CD4-positive, alpha-beta memory T cell (primary cell): ENCODE measurements around the gene ARHGAP24. TPM values are rescaled to one million over a fixed set of nuclear protein-coding genes. Genes with fewer than 3 reads are reported as not detected.
"Not testable (repeated sequence)": the region's sequence is repeated elsewhere in the genome, so short reads cannot be mapped to it uniquely, and the experiment has no call there.

Experiments
- CTCF ChIA-PET: fragments of 350-600 bp; sonication (Branson Sonifier 250); formaldehyde crosslinking; loops from one replicate; lab custom pipeline; 2021; ENCODE audit warnings: inconsistent platforms; ENCODE audit not compliant: partially characterized antibody; lab: Charles Lee
- POLR2A ChIA-PET: fragments of 350-600 bp; sonication (Branson Sonifier 250); formaldehyde crosslinking; loops from one replicate; lab custom pipeline; 2021; ENCODE audit not compliant: partially characterized antibody; lab: Charles Lee
- DNase-seq, 5 donors: peaks; one replicate each; pipeline versions ENCODE4 v3.0.0 to v3.0.0-alpha.2; 2020 to 2022; ENCODE audit warnings: mixed read lengths in 1 of 5
- H3K27ac ChIP-seq: one replicate; pipeline ENCODE4 v1.7.0; 2013; ENCODE audit warnings: low read depth, low read length
- H3K27me3 ChIP-seq: 2 replicates; pipeline ENCODE4 v1.7.0; 2013; ENCODE audit warnings: mild to moderate bottlenecking, low read length, moderate library complexity; ENCODE audit not compliant: insufficient read depth
- H3K36me3 ChIP-seq: 2 replicates; pipeline ENCODE4 v1.7.0; 2013; ENCODE audit warnings: mild to moderate bottlenecking, low read length, moderate library complexity; ENCODE audit not compliant: insufficient read depth
- H3K4me1 ChIP-seq: 2 replicates; pipeline ENCODE4 v1.7.0; 2013; ENCODE audit warnings: mild to moderate bottlenecking, low read length, moderate library complexity; ENCODE audit not compliant: insufficient read depth
- H3K4me3 ChIP-seq, 2 donors: one replicate each; pipeline ENCODE4 v1.7.0; 2013; ENCODE audit warnings: low read length in 2 of 2, mild to moderate bottlenecking in 1 of 2
- H3K9me3 ChIP-seq, 2 donors: one replicate each; pipeline ENCODE4 v1.7.0; 2013; ENCODE audit warnings: low read length in 2 of 2, control low read depth in 1 of 2; ENCODE audit not compliant: control insufficient read depth in 1 of 2
- H3K27ac Mint-ChIP-seq, 7 donors: one replicate each; pipeline ENCODE4 v1.8.0; 2020 to 2021; ENCODE audit warnings: mixed read lengths in 7 of 7, mild to moderate bottlenecking in 6 of 7, inconsistent platforms in 3 of 7, moderate library complexity in 3 of 7
- H3K27me3 Mint-ChIP-seq, 2 donors: one replicate each; pipeline ENCODE4 v1.8.0; 2020 to 2021; ENCODE audit warnings: mixed read lengths in 2 of 2
- H3K36me3 Mint-ChIP-seq, 2 donors: one replicate each; pipeline ENCODE4 v1.8.0; 2020 to 2021; ENCODE audit warnings: mixed read lengths in 2 of 2, inconsistent platforms in 1 of 2, mild to moderate bottlenecking in 1 of 2
- H3K4me1 Mint-ChIP-seq, 4 donors: one replicate each; pipeline ENCODE4 v1.8.0; 2020 to 2021; ENCODE audit warnings: mixed read lengths in 4 of 4, mild to moderate bottlenecking in 1 of 4
- H3K4me3 Mint-ChIP-seq, 8 donors: one replicate each; pipeline ENCODE4 v1.8.0; 2020 to 2021; ENCODE audit warnings: mixed read lengths in 8 of 8, mild to moderate bottlenecking in 7 of 8, moderate library complexity in 6 of 8, inconsistent platforms in 3 of 8
- H3K9me3 Mint-ChIP-seq, 8 donors: one replicate each; pipeline ENCODE4 v1.8.0; 2020 to 2021; ENCODE audit warnings: mixed read lengths in 8 of 8, mild to moderate bottlenecking in 5 of 8, inconsistent platforms in 3 of 8, moderate library complexity in 1 of 8
- intact Hi-C: fragments of 100-400 bp; cut with micrococcal nuclease; formaldehyde crosslinking; loops from one replicate; pipeline ENCODE4 v1.15.1; 2023
- polyA plus RNA-seq, 2 donors: library from polyadenylated mRNA; unstranded; fragments of 300-500 nt; fragmentation: Illumina TruSeq; gene quantifications; one replicate each; pipeline ENCODE4 v1.2.3, GENCODE V29; 2021
- total RNA-seq, 2 experiments: library from RNA; stranded (reverse); gene quantifications; one replicate each; pipeline ENCODE4 v1.2.3, GENCODE V29; 2021

ARHGAP24 gene
- total and polyA plus RNA-seq, 4 experiments from 2014 or later, result 0.30 TPM; not detected in 3

DNA sequence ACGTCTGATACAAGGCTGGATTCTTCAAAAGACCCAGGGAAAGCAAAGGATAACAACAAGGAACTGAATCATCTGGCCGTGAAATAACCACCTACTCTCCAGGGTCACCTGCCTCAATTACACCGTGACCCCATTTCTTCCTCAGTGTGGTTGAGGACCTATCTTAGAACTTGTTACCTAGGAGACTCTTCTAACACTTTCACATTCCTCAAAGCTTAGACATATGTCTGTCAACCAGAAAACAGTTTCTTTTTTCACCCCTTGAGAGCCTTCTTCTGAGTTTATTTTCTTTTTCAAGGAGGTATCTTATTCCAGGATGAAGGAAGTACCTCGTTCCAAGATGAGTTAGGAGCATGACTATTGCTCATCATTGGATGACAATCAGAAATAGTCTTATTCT lies 337.8 kb downstream of the ARHGAP24 start:
- Histone ChIP-seq H3K4me3 (no peak overlapping the region), H3K27me3 (no peaks in the 10 kb centered on the region), H3K36me3 (no peaks in the 10 kb centered on the region), H3K27ac (no peak overlapping the region), H3K9me3 (no peaks in the 10 kb centered on the region), H3K4me1 (no peaks in the 10 kb centered on the region)
- POLR2A ChIA-PET, result no interaction called here
- Mint-ChIP-seq H3K36me3 (no peaks in the 10 kb centered on the region), H3K27me3 (no peaks in the 10 kb centered on the region), H3K9me3 (peaks cover 0 to 4% (median 2%) of the 10 kb centered on the region in 8 donors), H3K4me3 (no peak overlapping the region), H3K27ac (no peak overlapping the region), H3K4me1 (no peaks in the 10 kb centered on the region)
- intact Hi-C loops, result no loop called here
- CTCF ChIA-PET, result no interaction called here
- no peak for DNase-seq

DNA sequence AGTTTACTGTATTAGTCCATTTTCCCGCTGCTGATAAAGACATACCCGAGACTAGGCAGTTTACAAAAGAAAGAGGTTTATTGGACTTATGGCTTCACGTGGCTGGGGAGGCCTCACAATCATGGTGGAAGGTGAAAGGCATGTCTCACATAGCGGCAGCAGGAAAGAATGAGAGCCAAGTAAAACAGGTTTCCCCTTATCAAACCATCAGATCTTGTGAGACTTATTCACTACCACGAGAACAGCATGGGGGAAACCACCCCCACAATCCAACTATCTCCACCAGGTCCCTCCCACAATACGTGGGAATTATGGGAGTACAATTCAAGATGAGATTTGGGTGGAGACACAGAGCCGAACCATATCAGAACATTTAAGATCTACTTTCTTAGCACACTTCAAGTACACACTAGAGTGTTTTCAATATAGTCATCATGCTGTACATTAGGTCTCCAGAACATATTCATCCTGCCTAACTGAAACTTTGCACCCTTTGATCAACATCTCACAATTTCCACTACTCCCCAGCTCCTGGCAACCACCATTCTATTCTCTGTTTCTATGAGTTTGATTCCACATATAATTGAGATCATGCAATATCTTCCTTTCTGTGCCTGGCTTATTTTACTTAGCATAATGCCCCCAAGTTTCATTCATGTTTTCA lies 341.0 kb downstream of the ARHGAP24 start:
- Mint-ChIP-seq H3K36me3 (no peaks in the 10 kb centered on the region), H3K9me3 (peaks cover 0 to 5% (median 3%) of the 10 kb centered on the region in 8 donors), H3K27ac (no peak overlapping the region), H3K27me3 (no peaks in the 10 kb centered on the region), H3K4me1 (no peaks in the 10 kb centered on the region), H3K4me3 (no peak overlapping the region)
- Histone ChIP-seq H3K36me3 (no peaks in the 10 kb centered on the region), H3K9me3 (no peaks in the 10 kb centered on the region), H3K27me3 (no peaks in the 10 kb centered on the region), H3K4me1 (no peaks in the 10 kb centered on the region), H3K27ac (no peak overlapping the region), H3K4me3 (no peak overlapping the region)
- no peak for DNase-seq
- POLR2A ChIA-PET, result no interaction called here
- CTCF ChIA-PET, result no interaction called here
- intact Hi-C loops, result no loop called here

GRCh38 chr4:85818700-85819099 lies 343.8 kb downstream of the ARHGAP24 start:
- H3K27me3 ChIP-seq, result no peaks in the 10 kb centered on the region
- no peaks in the 10 kb centered on the region for H3K36me3 ChIP-seq
- intact Hi-C loops, result no loop called here
- H3K27ac Mint-ChIP-seq, result no peak overlapping the region
- no peak overlapping the region for H3K4me3 ChIP-seq
- no peak overlapping the region for H3K4me3 Mint-ChIP-seq
- H3K36me3 Mint-ChIP-seq, result no peaks in the 10 kb centered on the region
- peaks cover 0 to 5% (median 2%) of the 10 kb centered on the region in 8 donors for H3K9me3 Mint-ChIP-seq
- H3K9me3 ChIP-seq, result no peaks in the 10 kb centered on the region
- H3K4me1 Mint-ChIP-seq, result no peaks in the 10 kb centered on the region
- DNase-seq, result no peak
- no peaks in the 10 kb centered on the region for H3K4me1 ChIP-seq
- no peaks in the 10 kb centered on the region for H3K27me3 Mint-ChIP-seq
- H3K27ac ChIP-seq, result no peak overlapping the region
- ChIA-PET CTCF (no interaction called here), POLR2A (no interaction called here)

DNA sequence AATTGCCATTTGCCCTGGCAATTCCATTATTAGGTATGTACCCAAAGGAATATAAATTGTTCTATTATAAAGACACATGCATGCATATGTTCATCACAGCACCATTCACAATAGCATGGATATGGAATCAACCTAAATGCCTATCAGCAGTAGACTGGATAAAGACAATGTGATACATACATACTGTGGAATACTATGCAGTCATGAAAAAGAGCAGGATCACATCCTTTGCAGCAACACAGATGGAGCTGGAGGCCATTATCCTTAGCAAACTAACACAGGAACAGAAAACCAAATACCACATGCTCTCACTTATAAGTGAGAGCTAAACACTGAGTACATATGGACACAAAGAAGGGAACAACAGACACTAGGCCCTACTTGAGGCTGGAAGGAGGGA lies 345.2 kb downstream of the ARHGAP24 start:
- H3K27ac Mint-ChIP-seq, POLR2A ChIA-PET, H3K27ac ChIP-seq, H3K4me1 Mint-ChIP-seq, H3K4me3 Mint-ChIP-seq, H3K9me3 ChIP-seq, H3K36me3 Mint-ChIP-seq, intact Hi-C loops, H3K36me3 ChIP-seq, H3K9me3 Mint-ChIP-seq, H3K27me3 Mint-ChIP-seq, H3K4me1 ChIP-seq, H3K27me3 ChIP-seq, DNase-seq, CTCF ChIA-PET, H3K4me3 ChIP-seq: not testable (repeated sequence)

GRCh38 chr4:85821688-85822455 lies 346.9 kb downstream of the ARHGAP24 start:
- intact Hi-C loops, result no loop called here
- Histone ChIP-seq H3K27ac (no peak overlapping the region), H3K9me3 (no peaks in the 10 kb centered on the region), H3K36me3 (no peaks in the 10 kb centered on the region), H3K4me3 (no peak overlapping the region), H3K4me1 (no peaks in the 10 kb centered on the region), H3K27me3 (no peaks in the 10 kb centered on the region)
- H3K27me3 Mint-ChIP-seq, result no peaks in the 10 kb centered on the region
- H3K4me1 Mint-ChIP-seq, result no peaks in the 10 kb centered on the region
- peaks cover 0 to 5% (median 0%) of the 10 kb centered on the region in 8 donors for H3K9me3 Mint-ChIP-seq
- no peak overlapping the region for H3K4me3 Mint-ChIP-seq
- ChIA-PET CTCF (no interaction called here), POLR2A (no interaction called here)
- no peak overlapping the region for H3K27ac Mint-ChIP-seq
- DNase-seq, result no peak
- H3K36me3 Mint-ChIP-seq, result no peaks in the 10 kb centered on the region

GRCh38 chr4:85823295-85823694 lies 348.3 kb downstream of the ARHGAP24 start:
- Mint-ChIP-seq H3K4me1 (no peaks in the 10 kb centered on the region), H3K27ac (no peak overlapping the region), H3K9me3 (peaks cover 0 to 5% (median 0%) of the 10 kb centered on the region in 8 donors), H3K36me3 (no peaks in the 10 kb centered on the region), H3K27me3 (no peaks in the 10 kb centered on the region), H3K4me3 (no peak overlapping the region)
- no peak for DNase-seq
- intact Hi-C loops, result no loop called here
- no peaks in the 10 kb centered on the region for H3K36me3 ChIP-seq
- POLR2A ChIA-PET, result no interaction called here
- CTCF ChIA-PET, result no interaction called here
- no peak overlapping the region for H3K4me3 ChIP-seq
- H3K4me1 ChIP-seq, result no peaks in the 10 kb centered on the region
- no peaks in the 10 kb centered on the region for H3K27me3 ChIP-seq
- H3K27ac ChIP-seq, result no peak overlapping the region
- H3K9me3 ChIP-seq, result no peaks in the 10 kb centered on the region

DNA sequence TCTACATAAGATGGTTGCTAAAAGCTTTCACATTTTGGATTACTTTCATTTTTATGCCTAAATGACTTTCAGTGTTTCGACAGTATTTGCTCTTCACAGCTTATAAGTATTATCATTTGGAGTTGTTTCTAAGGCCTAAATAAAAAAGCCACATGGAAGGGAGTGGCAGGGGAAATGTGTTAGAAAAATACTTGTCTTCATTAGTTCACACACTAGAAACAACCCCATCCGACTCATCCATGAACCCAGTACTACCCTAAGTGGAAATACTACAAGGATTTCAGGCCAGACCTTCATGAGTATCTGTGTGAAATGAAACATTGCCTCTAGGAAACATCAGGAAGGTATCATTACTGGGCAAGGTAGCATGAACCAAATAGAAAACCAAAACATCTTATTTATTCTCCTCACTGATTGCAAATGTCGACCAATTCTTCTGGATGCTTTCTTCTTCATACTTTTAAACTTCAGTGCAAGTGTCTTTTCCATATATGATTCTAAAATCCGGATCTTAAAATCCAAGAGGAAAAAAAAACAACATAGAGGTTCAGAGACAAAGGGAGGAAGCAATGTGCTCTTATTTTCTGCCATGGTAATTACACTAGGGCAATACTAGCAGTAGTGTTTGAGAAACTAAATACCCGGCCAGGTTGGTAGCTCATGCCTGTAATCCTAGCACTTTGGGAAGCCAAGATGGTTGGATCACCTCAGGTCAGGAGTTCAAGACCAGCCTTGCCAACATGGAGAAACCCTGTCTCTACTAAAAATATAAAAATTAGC lies 349.4 kb downstream of the ARHGAP24 start:
- POLR2A ChIA-PET, result no interaction called here
- no peaks in the 10 kb centered on the region for H3K4me1 Mint-ChIP-seq
- Histone ChIP-seq H3K27me3 (no peaks in the 10 kb centered on the region), H3K4me1 (no peaks in the 10 kb centered on the region), H3K9me3 (no peaks in the 10 kb centered on the region), H3K36me3 (no peaks in the 10 kb centered on the region), H3K4me3 (no peak overlapping the region), H3K27ac (no peak overlapping the region)
- no peak for DNase-seq
- CTCF ChIA-PET, result no interaction called here
- peaks cover 0 to 5% (median 0%) of the 10 kb centered on the region in 8 donors for H3K9me3 Mint-ChIP-seq
- no peaks in the 10 kb centered on the region for H3K36me3 Mint-ChIP-seq
- intact Hi-C loops, result no loop called here
- no peaks in the 10 kb centered on the region for H3K27me3 Mint-ChIP-seq
- H3K27ac Mint-ChIP-seq, result no peak overlapping the region
- H3K4me3 Mint-ChIP-seq, result no peak overlapping the region
